GM12865 (cell line): ENCODE measurements around the gene NPC1L1.

ENCODE experiments used
- DNase-seq: peaks from one replicate; pipeline ENCODE4 v3.0.0; 2010; ENCODE audit warnings: low read depth
- H3K4me3 ChIP-seq: 2 replicates; pipeline ENCODE4 v1.5.1; 2011; ENCODE audit warnings: mild to moderate bottlenecking, low read depth, low read length, control low read depth
- TF ChIP-seq, protein P1 (sequence below): IDR thresholded peaks from 2 replicates; pipeline ENCODE4 v1.5.1; 2011; ENCODE audit warnings: low read length, control low read depth, low read depth, inconsistent platforms; ENCODE audit not compliant: insufficient read depth; ENCODE audit errors: missing control alignments

NPC1L1 gene

DNA sequence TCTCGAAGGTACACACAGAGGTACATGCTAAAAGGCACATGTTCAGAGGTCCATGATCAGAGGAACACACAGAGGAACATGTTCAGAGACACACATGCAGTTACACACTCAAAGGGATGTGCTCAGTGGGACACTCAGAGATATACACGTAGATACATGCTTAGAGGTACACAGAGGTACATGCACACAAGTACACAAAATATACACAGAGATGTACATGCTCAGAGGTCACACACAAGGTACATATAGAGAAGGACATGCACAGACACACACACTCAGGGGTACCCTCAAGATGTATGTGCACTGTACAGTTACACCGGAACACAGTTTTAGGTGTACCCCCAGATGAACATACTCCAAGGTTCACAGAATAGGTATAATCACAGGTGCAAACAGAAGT is 18.8 kb downstream of the NPC1L1 start:
- no peak overlapping the region for H3K4me3 ChIP-seq
- no peak for DNase-seq
- TF ChIP-seq, protein P1, sequence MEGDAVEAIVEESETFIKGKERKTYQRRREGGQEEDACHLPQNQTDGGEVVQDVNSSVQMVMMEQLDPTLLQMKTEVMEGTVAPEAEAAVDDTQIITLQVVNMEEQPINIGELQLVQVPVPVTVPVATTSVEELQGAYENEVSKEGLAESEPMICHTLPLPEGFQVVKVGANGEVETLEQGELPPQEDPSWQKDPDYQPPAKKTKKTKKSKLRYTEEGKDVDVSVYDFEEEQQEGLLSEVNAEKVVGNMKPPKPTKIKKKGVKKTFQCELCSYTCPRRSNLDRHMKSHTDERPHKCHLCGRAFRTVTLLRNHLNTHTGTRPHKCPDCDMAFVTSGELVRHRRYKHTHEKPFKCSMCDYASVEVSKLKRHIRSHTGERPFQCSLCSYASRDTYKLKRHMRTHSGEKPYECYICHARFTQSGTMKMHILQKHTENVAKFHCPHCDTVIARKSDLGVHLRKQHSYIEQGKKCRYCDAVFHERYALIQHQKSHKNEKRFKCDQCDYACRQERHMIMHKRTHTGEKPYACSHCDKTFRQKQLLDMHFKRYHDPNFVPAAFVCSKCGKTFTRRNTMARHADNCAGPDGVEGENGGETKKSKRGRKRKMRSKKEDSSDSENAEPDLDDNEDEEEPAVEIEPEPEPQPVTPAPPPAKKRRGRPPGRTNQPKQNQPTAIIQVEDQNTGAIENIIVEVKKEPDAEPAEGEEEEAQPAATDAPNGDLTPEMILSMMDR = no peak

DNA sequence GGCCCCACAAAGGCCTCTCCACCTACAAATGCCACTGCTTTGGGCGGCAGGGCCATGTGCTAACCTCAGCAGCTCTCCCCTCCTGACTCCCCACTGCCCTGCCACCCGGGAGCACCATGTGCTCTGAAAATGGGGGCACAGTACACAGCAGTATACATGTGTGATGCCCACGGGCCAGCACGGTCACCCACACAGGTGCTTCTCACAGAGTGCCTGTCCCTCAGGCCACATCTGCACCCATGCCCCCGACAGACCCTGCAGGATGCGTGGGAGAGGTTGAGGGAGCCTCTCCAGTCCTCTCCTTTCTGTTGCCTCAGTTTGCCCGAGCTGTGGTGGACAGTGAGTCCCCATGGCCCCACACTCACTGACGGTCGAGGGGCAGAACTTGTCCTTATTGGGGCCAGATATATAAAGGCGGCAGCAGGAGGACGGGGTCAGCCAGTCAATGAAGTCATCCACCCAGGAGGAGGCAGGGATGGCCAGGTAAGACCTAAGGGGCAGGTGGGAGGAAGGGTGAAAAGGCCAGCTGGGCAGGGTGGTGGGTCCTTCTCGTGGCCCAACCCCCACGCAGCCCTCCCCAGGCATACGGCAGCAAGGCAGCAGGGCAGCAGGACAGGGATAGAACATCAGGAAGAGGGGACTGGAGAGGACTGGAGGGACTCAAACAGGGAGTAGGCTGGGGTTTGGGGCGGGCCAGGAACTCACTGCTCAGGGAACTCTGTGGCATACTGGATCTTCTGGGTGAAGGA is 19.6 kb downstream of the NPC1L1 start:
- TF ChIP-seq, protein P1 = no peak
- no peak for DNase-seq
- H3K4me3 ChIP-seq = no peak overlapping the region

DNA sequence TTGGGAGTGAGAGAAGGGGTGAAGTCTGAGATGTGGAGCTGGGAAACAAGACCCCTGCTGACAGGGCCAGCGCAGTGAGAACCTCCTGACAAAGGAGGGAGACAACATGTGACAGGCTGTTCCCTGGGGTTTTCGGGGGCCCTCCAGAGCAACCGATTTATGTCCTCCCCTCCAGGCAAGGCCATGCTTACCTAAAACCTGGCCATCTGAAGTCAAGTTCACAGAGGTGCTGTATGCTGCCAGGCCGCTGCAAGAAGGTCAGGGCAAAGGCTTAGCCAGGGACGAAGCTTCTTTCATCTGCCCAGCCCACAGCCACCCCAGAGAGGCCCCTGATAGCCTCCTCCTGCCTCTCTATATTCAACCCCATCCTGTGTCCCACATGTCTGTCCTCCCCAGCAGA is 20.6 kb downstream of the NPC1L1 start:
- no peak for DNase-seq
- TF ChIP-seq, protein P1 = no peak
- H3K4me3 ChIP-seq = no peak overlapping the region

DNA sequence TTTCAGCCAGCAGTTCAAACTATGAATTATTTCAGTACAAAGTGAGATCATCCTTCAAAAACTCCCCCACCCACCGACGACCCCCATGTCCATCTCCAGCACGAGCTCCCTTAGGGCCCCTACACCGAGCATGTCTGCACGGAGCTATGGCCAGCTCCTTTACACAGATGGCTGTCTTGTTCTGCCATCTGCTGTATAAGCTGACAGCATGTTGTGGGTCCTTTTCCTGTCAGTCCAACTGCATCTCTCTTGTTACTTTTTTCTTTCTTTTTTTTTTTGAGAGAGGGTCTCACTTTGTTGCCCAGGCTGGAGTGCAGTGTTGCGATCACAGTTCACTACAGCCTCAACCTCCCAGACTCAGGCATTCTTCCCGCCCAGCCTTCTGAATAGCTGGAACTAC is 21.6 kb downstream of the NPC1L1 start:
- H3K4me3 ChIP-seq = no peak overlapping the region
- TF ChIP-seq, protein P1 = no peak
- DNase-seq = no peak

DNA sequence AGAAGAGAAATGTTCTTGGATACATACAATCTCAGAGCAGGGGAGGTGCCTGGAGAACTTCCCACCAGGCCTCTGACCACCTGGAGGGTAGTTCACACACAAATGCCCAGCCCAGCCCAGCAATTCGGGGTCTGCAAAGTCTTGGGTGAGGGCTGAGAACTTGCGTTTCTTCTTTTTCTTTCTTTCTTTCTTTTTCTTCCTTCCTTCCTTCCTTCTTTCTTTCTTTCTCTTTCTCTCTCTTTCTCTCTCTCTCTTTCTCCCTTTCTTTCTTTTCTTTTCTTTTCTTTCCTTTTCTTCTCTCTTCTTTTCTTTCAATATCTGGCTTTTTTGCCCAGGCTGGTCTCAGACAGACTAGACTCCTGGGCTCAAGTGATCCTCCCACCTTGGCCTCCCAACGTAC is 22.4 kb downstream of the NPC1L1 start:
- TF ChIP-seq, protein P1 = no peak
- DNase-seq = no peak
- H3K4me3 ChIP-seq = no peak overlapping the region

DNA sequence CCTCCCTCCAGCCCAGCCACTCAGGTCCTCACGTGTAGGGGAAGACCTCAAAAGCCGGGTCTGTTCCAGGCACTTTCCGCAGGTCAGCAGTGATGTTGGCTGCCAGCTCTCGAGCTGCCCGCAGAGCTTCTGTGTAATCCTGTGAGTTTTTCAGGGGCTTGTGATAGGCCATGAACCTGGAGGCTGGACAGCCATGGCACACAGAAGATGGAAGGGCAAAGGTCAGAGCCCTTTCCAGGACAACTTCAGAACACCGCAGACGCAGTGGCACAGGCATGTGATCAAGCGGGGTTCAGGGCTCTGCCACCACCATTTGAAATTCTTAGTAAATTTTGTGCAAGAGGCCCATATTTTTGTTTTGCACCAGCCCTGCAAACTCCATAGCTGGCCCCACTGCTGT is 24.0 kb downstream of the NPC1L1 start:
- no peak for DNase-seq
- TF ChIP-seq, protein P1 = no peak
- H3K4me3 ChIP-seq = no peak overlapping the region
